Measurements from ENCODE around the gene CLEC12A. TPM values are rescaled to one million over a fixed set of nuclear protein-coding genes. Genes with fewer than 3 reads are reported as not detected.
A peak's percentile ranks its signal among the peaks of the same experiment; 100 is the strongest.
"Not testable (repeated sequence)": the region's sequence is repeated elsewhere in the genome, so short reads cannot be mapped to it uniquely, and the experiment has no call there.

Gene CLEC12A
- total RNA-seq, 8 experiments from 2014 or later = 0.20 to 0.71 (median 0.37) TPM; not detected in 5

GRCh38 chr12:10026666-10027065 is 55.5 kb downstream of the CLEC12A start:
- not testable (repeated sequence) for ATAC-seq (replicated peaks in 6 of 8); H3K4me3 ChIP-seq; H3K4me1 ChIP-seq (replicated peaks in 1 of 2); H3K27ac ChIP-seq
- in situ Hi-C loops (cut with MboI; ENCODE audit: low pct_unique_long_range_greater_than_20kb in 2 of 9, low sequenced_read_pairs in 9 of 9, unreplicated experiment in 9 of 9) = loop anchor here in 2 of 9 experiments (25.0 kb wide), 1 partner anchor 111 kb away; the partner anchor contains the start of gene CLEC7A (in 2 of the 2)
- 43 to 95% (median 74%) methylated on average over 1 to 3 of the region's 4 CpGs; no CpG with 5 or more reads in 2 of the 10 experiments for WGBS, 10 experiments

GRCh38 chr12:10027311-10027710 is 56.1 kb downstream of the CLEC12A start:
- ATAC-seq (replicated peaks in 6 of 8) = no peak
- WGBS, 10 experiments = 54 to 100% (median 87%) methylated on average over 2 to 3 of the region's 3 CpGs; no CpG with 5 or more reads in 4 of the 10 experiments
- Histone ChIP-seq H3K27ac (no peak overlapping the region), H3K4me1 (replicated peaks in 1 of 2) (no peaks in the 10 kb centered on the region), H3K4me3 (no peak overlapping the region)
- in situ Hi-C loops (cut with MboI; ENCODE audit: low pct_unique_long_range_greater_than_20kb in 2 of 9, low sequenced_read_pairs in 9 of 9, unreplicated experiment in 9 of 9) = loop anchor here in 2 of 9 experiments (25.0 kb wide), 1 partner anchor 110 kb away; the partner anchor contains the start of gene CLEC7A (in 2 of the 2)

- H3K4me3 ChIP-seq = no peak overlapping the region
- no peaks in the 10 kb centered on the region for H3K4me1 ChIP-seq (replicated peaks in 1 of 2)
- no peak overlapping the region for H3K27ac ChIP-seq
- ATAC-seq (replicated peaks in 6 of 8) = peak in 1 of 8 experiments; percentile 65
- in situ Hi-C loops (cut with MboI; ENCODE audit: low pct_unique_long_range_greater_than_20kb in 2 of 9, low sequenced_read_pairs in 9 of 9, unreplicated experiment in 9 of 9) = loop anchor here in 2 of 9 experiments (25.0 kb wide), 1 partner anchor 110 kb away; the partner anchor contains the start of gene CLEC7A (in 2 of the 2)
- 9 to 100% (median 67%) methylated on average over 1 to 4 of the region's 4 CpGs; no CpG with 5 or more reads in 1 of the 10 experiments for WGBS, 10 experiments
Measured at GRCh38 chr12:10027721-10028120, 56.5 kb downstream of the CLEC12A start.

GRCh38 chr12:10030446-10030845 is 59.2 kb downstream of the CLEC12A start, which contains the start of gene CLEC9A:
TSS of gene CLEC9A (plus strand) at chr12:10030682. CDS start at chr12:10052688, 22,006 bp downstream.
- WGBS, 10 experiments = 70 to 100% (median 96%) methylated on average over 2 to 12 of the region's 14 CpGs; no CpG with 5 or more reads in 4 of the 10 experiments
- Histone ChIP-seq H3K4me3 (no peak within 1 kb of the TSS), H3K4me1 (replicated peaks in 1 of 2) (no peaks in the 10 kb centered on the region), H3K27ac (no peak within 1 kb of the TSS)
- ATAC-seq (replicated peaks in 6 of 8) = no peak
- in situ Hi-C loops (cut with MboI; ENCODE audit: low pct_unique_long_range_greater_than_20kb in 2 of 9, low sequenced_read_pairs in 9 of 9, unreplicated experiment in 9 of 9) = loop anchor here in 3 of 9 experiments (5.0 to 25.0 kb wide), 2 partner anchors 102 to 107 kb away; partner anchors contain the start of gene CLEC7A (in 3 of the 3)

- ATAC-seq (replicated peaks in 6 of 8) = peak in 2 of 8 experiments; percentile 16 to 20
- in situ Hi-C loops (cut with MboI; ENCODE audit: low pct_unique_long_range_greater_than_20kb in 2 of 9, low sequenced_read_pairs in 9 of 9, unreplicated experiment in 9 of 9) = loop anchor here in 3 of 9 experiments (5.0 to 25.0 kb wide), 2 partner anchors 101 to 106 kb away; partner anchors contain the start of gene CLEC7A (in 3 of the 3)
Measured at GRCh38 chr12:10031321-10031720, 60.1 kb downstream of the CLEC12A start.

GRCh38 chr12:10031771-10032175 is 60.6 kb downstream of the CLEC12A start:
- no peaks in the 10 kb centered on the region for H3K4me1 ChIP-seq (replicated peaks in 1 of 2)
- ATAC-seq (replicated peaks in 6 of 8) = peak in 2 of 8 experiments; percentile 23 to 41
- in situ Hi-C loops (cut with MboI; ENCODE audit: low pct_unique_long_range_greater_than_20kb in 2 of 9, low sequenced_read_pairs in 9 of 9, unreplicated experiment in 9 of 9) = loop anchor here in 3 of 9 experiments (5.0 to 25.0 kb wide), 2 partner anchors 101 to 106 kb away; partner anchors contain the start of gene CLEC7A (in 3 of the 3)
- H3K4me3 ChIP-seq = no peak overlapping the region
- no peak overlapping the region for H3K27ac ChIP-seq
- WGBS, 10 experiments = 37 to 97% (median 87%) methylated on average over 4 to 5 of the region's 5 CpGs; no CpG with 5 or more reads in 2 of the 10 experiments

More at GRCh38 chr12:10031321-10031720, 60.1 kb downstream of the CLEC12A start:
- H3K4me3 ChIP-seq = no peak overlapping the region
- WGBS, 10 experiments = 56 to 100% (median 83%) methylated on average over 1 to 4 of the region's 4 CpGs; no CpG with 5 or more reads in 3 of the 10 experiments
- H3K4me1 ChIP-seq (replicated peaks in 1 of 2) = no peaks in the 10 kb centered on the region
- H3K27ac ChIP-seq = no peak overlapping the region

DNA sequence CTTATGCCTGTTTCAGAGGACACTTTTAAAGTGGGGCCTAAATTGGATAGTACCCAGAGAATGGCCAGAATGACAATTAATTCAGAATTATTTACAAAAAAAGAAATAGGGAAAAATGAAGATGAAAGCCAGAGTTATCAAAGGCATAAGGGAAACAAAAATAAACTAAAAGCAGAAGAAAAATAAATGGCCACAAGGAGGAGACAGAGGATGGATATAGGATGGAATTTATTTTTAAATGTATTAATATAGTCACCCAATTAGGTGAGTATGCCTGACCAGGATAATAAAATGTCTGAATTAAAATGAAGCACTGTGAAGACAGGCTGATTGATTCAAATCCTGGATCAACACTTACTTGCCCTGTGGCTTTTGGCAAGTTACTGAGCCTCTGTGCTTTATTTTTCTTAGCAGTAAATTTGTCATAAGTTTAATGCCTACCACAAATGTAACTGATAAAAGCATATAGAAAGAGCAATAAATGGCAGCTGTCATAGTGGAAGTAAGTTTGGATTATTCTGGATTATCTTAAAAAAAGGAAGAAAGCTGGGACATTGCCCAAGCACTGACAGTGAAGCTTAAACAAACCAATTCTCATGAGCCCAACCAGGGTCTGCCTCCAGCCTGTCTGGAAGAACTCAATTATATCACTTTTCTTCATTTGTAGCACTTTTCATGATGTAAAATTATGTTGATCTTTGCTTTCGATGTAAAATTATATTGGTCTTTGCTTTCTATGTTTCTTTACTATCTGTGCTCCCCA is 62.8 kb downstream of the CLEC12A start:
- Histone ChIP-seq H3K27ac (no peak overlapping the region), H3K4me1 (replicated peaks in 1 of 2) (no peaks in the 10 kb centered on the region), H3K4me3 (no peak overlapping the region)
- in situ Hi-C loops (cut with MboI; ENCODE audit: low pct_unique_long_range_greater_than_20kb in 2 of 9, low sequenced_read_pairs in 9 of 9, unreplicated experiment in 9 of 9) = loop anchor here in 3 of 9 experiments (5.0 to 25.0 kb wide), 2 partner anchors 98 to 103 kb away; partner anchors contain the start of gene CLEC7A (in 3 of the 3)
- WGBS, 10 experiments = 0 to 100% (median 72%) methylated on average over 1 of the region's 1 CpG
- ATAC-seq (replicated peaks in 6 of 8) = peak in 2 of 8 experiments; percentile 36 to 38

Other genes starting within 250 kb of the CLEC12A start
- gene CLECL1, start 238.3 kb upstream of the CLEC12A start, total RNA-seq = 1 to 10 TPM in 1 of 8 experiments, under 1 TPM in 4, not detected in 3; 0.27 to 2.1 (median 0.91) TPM
- 1 to 10 TPM in 2 of 8 experiments, under 1 TPM in 4, not detected in 2; 0.20 to 1.4 (median 0.86) TPM for gene CD69, start 210.5 kb upstream of the CLEC12A start, total RNA-seq
- 1 to 10 TPM in 2 of 8 experiments, under 1 TPM in 3, not detected in 3; 0.11 to 3.5 (median 0.38) TPM for gene KLRF1, start 143.9 kb upstream of the CLEC12A start, total RNA-seq
- gene CLEC2B, start 102.1 kb upstream of the CLEC12A start, total RNA-seq = 10 to 100 TPM in 3 of 8 experiments, 1 to 10 TPM in 1, under 1 TPM in 2, not detected in 2; 0.05 to 91.0 (median 22.7) TPM
- not detected for gene KLRF2, start 89.9 kb upstream of the CLEC12A start, total RNA-seq
- 10 to 100 TPM in 1 of 8 experiments, under 1 TPM in 2, not detected in 5; 0.38 to 36.7 (median 0.85) TPM for gene CLEC2A, start 39.0 kb upstream of the CLEC12A start, total RNA-seq
- under 1 TPM in 1 of 8 experiments, not detected in 7; 0.31 TPM for gene CLEC1B, start 27.7 kb downstream of the CLEC12A start, total RNA-seq
- gene CLEC12B, start 39.2 kb downstream of the CLEC12A start, total RNA-seq = under 1 TPM in 4 of 8 experiments, not detected in 4; 0.05 to 0.28 (median 0.21) TPM
- gene CLEC9A, start 59.3 kb downstream of the CLEC12A start, total RNA-seq = under 1 TPM in 4 of 8 experiments, not detected in 4; 0.13 to 0.93 (median 0.39) TPM
- 10 to 100 TPM in 1 of 8 experiments, 1 to 10 TPM in 2, under 1 TPM in 4, not detected in 1; 0.18 to 24.9 (median 0.66) TPM for gene CLEC1A, start 127.6 kb downstream of the CLEC12A start, total RNA-seq
- 1 to 10 TPM in 1 of 8 experiments, under 1 TPM in 4, not detected in 3; 0.14 to 1.3 (median 0.63) TPM for gene CLEC7A, start 158.8 kb downstream of the CLEC12A start, total RNA-seq
- gene OLR1, start 200.7 kb downstream of the CLEC12A start, total RNA-seq = 1 to 10 TPM in 1 of 8 experiments, under 1 TPM in 1, not detected in 6; 0.47 to 1.4 TPM
- under 1 TPM in 3 of 8 experiments, not detected in 5; 0.14 to 0.32 (median 0.28) TPM for gene TMEM52B, start 207.6 kb downstream of the CLEC12A start, total RNA-seq
- 100 to 1,000 TPM in 5 of 8 experiments, 10 to 100 TPM in 3; 82.0 to 245 (median 106) TPM for gene GABARAPL1, start 241.5 kb downstream of the CLEC12A start, total RNA-seq

Measured in motor neuron (in vitro differentiated cells).